HL-60/S4 treated with phorbol 12-myristate 13-acetate at 8.2 ng/mL for 4 days and 3 days (cell line): Measurements from ENCODE around the gene CPZ.

Experiments used
- in situ Hi-C: fragments of 300-500 bp; cut with MboI; formaldehyde crosslinking; loops from 2 replicates; pipeline ENCODE4 v1.15.0; 2022; ENCODE audit warnings: low sequenced_read_pairs

The CPZ gene

DNA sequence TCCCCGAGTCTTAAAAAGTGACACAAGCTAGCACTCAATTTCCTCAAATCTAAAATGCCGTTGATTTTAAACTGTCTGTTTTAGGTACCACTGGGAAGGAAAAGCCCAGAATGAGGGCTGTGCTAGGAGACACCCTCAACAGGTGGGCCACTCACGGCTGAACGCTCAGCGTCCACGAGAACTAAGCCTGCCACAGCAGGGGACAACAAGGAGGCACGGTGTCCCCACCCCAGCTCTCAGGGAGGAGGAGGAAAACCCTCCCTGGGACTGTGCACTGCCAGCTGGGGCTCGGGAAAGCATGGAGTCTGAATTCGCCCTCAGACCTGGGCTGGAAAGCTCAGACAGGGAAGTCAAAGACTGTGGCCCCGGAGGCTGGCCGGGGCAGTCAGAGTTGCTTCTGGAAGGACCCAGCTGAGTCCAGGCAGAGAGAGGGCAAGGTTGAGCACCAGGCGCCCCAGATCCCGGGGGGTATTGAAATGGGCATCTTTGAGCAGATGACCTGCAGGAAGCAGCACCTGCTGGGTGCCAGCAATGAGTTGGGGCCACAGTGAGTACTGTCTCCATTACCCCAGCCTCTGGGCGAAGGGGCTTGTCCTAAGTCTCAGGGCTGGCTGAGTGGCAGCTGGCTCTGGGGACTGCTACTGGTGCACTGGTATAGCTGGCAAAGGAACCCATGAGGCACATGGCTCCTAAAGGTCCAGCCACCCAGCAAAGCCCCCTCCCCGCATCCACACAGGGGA lies 769 bp upstream of the CPZ start:
- in situ Hi-C loops, result loop anchor here (25.0 kb wide), 1 partner anchor 321 kb away; no protein-coding TSS in a partner anchor

DNA sequence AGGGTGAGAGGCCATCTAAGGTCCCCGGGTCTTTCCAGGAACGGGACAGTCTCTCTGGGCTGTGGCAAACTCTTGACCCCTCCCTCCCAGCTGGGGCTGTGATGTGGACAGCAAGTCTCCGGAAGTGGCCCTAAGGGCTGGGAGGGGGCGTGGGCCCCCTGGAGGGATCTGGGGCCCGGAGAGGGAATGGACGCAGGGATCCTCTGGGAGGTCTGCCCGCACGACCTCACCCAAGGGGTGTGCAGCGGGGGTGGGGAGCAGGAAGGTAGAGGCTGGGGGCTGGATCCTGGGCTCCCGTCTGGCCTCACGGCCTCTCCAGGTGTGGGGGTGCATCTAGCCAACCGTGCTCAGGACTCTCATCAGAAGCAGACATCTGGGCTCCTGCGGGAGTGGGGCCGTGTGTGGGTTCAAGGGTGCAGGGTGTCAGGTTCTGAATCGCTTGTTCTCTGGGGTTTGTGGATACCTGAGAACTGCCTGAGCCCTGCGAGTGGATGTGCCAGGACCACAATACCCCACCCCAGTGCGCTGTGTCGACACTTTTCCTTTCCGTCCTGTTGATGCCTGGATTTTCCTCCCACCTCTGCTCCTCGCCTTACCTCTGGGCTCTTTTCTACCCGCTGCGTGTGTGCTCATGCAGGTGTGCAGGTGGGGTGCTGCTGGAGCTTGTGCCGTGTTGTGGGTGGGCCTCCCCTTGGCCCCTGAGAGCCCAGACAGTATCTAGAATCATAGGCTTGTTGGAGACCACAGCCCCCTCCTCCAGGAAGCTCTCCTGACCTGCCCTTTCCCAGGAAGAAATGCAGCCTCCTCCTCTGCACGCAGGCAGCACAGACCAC lies 915 bp downstream of the CPZ start:
- in situ Hi-C loops, result loop anchor here (25.0 kb wide), 1 partner anchor 319 kb away; no protein-coding TSS in a partner anchor

DNA sequence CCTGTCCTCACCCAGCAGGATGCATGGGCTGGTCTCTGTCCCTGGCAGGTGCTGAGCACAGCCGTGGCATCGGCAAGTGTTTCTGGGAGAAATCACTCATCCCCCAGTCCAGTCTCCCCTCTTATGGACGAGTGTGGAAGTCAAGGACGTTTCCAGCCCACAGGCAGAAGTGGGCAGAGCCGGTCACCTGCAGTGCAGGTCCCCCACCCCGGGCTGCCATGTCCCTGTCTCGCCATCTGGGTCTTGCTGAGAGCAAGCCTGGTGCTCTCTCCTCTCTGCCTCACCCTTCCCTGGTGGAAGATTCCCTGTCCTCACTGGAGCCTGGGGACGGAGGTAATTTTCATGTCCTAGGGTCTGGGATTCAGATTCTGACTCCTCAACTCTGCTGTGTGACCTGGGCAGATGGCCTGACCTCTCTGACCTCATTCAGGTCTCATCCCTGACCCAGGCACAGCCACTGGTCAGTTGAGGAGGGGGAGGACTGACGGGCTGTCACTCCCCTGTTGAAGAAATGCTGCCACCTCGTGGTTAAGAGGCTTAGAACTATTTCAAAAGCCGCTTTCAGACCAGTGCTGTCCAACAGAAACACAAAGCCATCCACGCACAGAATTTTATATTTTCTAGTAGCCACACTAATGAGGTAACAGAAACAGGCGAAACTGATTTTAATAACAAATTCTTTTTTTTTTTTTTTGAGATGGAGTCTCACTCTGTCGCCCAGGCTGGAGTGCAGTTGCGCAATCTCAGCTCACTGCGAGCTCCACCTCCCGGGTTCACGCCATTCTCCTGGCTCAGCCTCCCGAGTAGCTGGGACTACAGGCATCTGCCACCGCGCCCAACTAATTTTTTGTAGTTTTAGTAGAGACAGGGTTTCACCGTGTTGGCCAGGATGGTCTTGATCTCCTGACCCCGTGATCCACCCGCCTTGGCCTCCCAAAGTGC lies 1.8 kb downstream of the CPZ start:
- in situ Hi-C loops, result loop anchor here (25.0 kb wide), 1 partner anchor 318 kb away; no protein-coding TSS in a partner anchor

DNA sequence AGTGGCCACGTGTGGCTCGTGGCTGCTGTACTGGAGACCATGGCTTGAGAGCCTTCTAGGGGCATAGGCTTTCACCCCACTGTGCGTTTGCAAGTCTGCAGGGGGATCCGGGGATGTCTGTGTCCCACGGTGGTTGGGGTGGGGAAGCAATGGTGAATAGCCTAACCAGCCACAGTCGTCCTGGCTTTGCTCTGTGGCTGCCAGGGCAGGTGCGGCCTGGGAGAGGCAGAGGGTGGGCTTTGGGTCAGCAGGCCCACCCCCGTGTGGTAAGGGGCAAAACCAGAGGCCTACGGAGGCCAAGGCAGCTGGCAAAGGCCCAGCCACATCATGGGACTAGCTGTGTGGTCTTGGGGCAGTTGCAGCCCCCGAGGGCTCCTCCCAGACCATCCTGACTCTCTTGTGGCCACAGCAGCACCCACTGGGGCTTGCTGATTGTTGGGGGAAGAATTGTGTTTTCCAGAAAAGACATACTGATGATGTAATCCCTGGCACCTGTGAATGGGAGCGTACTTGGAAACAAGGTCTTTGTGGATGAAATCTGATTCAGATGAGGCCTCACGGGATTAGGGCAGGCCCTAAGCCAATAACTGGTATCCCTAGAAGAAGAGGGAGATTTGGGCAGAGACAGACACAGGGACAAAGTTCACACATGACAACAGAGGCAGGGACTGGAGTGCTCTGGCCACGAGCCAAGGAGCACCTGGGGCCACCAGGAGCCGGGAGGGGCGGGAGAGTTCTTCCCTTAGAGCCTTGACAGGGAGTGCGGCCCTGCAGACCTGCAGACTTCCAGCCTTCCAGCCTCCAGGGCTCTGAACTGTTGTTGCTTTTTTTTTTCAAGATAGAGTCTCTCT lies 2.9 kb downstream of the CPZ start:
- in situ Hi-C loops, result loop anchor here (25.0 kb wide), 1 partner anchor 317 kb away; no protein-coding TSS in a partner anchor

DNA sequence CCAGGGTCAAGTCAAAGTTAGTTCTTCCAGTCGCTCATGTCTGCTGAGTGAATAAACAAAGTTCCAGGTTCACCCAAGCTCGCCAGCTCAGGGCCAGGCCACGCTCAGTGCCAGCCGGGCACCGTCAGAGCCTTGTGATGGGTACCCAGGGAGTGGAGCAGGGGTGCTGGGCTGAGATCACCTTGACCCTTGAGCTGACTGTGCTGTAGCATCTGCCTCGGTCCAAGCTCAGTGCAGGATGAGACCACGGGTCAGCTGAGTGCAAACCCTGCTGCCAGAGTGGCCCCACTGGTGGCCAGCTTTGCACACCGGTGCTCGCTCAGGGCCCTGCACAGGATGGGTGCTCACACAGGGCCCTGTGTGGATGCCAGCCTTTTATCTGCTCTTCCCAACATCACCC lies 4.3 kb downstream of the CPZ start:
- in situ Hi-C loops, result loop anchor here (25.0 kb wide), 1 partner anchor 315 kb away; no protein-coding TSS in a partner anchor

DNA sequence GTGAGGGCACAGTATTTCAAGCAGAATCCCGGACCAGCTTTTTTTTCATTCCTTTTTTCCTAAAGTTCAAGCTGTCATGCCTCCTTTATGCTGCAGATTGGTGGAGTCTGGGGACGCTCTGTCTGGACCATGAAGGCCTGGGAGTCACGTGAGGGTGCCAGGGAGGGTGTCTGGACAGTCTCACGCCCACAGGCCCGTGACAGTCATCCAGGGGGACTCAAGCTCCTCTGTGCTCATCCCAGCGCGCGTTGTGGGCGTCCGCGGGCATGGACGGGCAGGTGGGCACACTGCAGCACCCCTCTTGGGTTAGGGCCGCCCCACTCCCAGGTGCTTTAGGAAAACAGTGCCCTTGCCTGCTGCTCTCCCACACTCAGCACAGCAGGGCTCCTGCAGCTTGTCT lies 4.8 kb downstream of the CPZ start:
- in situ Hi-C loops, result loop anchor here (25.0 kb wide), 1 partner anchor 315 kb away; no protein-coding TSS in a partner anchor

DNA sequence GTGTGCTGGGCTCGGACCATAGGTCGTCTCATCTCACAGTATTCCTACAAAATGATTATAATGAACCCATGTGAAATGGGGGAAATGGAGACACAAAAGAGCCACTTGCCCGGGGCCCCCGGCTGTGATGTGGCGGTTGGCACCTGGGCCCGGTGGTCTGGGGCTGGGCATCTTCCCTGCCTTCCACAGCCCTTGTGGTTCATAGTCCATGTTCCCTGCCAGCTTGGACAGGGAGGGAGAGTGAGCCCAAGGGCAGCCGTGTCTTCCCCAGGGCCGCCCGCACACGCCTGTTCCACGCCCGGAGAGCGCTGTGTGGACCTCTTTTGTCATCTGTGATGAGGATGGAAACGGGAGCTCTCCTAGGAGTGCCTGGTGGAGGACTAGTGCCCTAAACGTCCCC lies 5.2 kb downstream of the CPZ start:
- in situ Hi-C loops, result loop anchor here (25.0 kb wide), 1 partner anchor 315 kb away; no protein-coding TSS in a partner anchor

DNA sequence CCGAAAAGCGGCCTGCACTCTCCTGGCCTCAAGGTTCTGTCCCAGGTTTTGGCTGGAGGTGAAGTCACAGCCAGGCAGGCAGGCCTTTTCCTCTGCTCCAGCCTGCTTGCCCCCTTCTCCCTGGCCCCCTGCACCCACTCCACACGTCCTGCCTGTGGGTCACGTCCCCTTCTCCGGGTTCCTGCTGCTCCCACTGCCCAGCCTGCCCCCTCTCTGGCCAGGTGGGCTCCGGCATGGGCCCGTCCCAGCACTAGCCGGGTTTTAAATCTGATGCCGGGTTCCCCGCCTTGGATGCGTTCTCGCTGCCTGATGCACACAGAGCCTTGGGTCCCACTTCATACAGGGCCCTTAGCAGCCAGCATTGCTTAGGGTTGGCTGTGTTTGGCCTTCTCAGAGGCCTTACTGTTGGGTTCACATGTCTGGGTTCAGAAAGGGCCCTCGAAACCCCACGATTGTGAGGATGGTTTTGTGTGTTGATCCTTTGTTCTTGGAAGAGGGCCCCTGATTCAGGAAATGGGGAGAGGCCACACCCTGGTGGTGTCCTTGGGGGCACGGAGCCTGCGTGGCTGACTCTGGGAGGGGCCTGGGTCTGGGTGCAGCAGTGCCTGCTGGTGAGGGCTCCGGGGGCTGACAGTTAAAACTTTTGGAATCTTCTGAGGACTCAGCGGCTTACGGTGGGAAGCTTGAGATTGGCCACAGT lies 6.0 kb downstream of the CPZ start:
- in situ Hi-C loops, result loop anchor here (25.0 kb wide), 1 partner anchor 314 kb away; no protein-coding TSS in a partner anchor

DNA sequence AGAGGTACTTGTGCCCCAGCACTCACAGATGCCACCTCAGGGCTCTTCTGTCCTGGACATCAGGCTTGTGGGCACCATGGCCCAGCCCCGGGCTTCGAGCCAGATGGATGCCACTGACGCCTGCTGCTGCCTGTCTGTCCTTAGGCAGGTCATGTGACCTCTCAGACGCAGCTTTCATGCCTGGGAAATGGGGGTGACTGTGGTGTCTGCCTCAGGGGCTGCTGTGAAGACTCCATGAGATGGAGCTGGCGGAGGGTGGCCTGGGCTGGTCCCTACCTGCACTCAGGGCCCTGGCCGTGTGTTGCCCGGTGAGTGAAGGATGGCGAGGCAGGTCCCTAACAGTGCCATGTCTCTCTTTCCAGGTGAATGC lies 6.5 kb downstream of the CPZ start:
- in situ Hi-C loops, result loop anchor here (25.0 kb wide), 1 partner anchor 313 kb away; no protein-coding TSS in a partner anchor

DNA sequence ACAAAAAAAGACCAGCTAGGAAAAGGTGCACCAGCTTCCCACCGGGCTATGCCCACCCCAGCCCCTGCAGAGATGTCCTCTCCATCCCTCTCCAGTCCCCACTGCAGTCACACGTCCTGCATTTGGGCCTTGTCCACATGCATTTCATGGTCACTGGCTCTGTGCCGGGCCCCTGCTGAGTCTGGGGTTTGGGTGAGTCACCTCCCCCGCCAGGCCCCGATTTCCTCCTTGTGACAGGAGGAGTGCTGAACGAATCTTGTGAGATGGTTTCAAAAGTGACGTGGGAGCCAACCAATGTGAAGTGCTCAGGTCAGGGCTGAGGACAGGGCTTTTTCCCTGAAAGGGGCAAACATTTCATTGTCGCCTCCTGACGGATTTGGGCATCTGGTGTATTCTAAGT lies 7.1 kb downstream of the CPZ start:
- in situ Hi-C loops, result loop anchor here (25.0 kb wide), 1 partner anchor 313 kb away; no protein-coding TSS in a partner anchor

DNA sequence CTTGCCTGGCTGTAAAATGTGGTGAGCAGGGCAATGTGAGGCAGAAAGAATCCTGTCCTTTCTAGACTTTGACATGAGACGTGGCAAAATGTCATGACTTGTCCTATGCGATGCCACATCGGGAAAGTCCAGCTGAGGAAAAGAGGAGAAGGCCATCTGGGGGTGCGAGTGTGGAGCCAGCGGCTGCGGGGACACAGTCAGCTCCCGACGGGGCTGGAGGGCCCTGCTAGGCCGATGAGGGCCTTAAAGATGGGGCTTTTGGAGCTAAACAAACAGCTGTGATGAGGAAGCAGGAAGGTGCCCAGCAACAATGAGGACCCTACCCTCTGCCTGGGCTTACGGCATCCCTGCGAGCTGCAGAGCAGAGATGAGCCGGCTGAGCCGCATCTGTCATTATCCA lies 7.7 kb downstream of the CPZ start:
- in situ Hi-C loops, result no loop called here

DNA sequence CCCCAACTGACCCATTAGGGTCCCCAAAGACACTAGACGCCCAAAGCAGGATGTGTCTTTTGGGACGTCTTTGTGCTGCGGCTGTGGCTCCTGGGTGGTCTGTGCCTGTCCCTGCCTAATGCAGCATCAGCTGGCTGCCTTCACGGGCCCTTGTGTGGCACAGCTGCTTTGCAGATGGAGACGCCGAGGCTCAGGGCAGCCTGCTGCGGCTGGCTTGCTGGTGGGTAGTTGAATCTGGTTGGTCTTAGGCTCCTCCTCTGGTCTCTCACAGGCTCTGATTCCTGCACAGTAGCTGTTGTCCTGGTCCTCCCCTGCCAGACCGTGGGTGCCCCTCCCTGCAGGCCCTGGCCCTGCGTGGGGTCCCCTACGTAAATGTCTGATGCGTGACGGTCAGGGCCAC lies 8.1 kb downstream of the CPZ start:
- in situ Hi-C loops, result no loop called here

DNA sequence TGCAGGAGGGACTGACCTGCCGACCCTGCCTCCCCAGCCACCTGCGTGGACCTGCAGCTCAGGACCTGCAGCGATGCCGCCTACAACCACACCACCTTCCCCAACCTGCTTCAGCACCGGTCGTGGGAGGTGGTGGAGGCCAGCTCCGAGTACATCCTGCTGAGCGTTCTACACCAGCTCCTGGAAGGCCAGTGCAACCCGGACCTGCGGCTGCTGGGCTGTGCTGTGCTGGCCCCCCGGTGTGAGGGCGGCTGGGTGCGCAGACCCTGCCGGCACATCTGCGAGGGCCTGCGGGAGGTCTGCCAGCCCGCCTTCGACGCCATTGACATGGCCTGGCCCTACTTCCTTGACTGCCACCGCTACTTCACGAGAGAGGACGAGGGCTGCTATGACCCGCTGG lies 8.5 kb downstream of the CPZ start:
- in situ Hi-C loops, result no loop called here

DNA sequence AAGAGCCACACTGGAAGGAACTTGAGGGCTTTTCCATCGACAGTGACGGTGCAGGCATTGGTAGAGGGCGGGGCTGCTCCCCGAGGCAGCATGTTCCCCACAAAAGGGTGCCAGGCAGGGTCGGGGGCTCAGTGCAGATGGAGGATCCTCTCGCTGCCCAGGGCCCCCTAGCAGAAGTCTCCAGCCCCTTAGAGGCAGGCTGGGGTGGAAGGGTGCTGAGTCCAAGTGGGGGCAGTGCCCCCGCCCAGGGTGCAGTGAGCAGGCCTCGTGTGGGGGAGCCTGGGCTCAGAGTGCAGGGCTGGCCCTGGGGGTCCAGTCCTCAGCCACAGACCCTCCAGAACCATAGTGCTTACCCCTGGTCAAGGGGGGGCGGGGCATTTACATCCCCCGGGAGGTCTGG lies 9.0 kb downstream of the CPZ start:
- in situ Hi-C loops, result no loop called here

DNA sequence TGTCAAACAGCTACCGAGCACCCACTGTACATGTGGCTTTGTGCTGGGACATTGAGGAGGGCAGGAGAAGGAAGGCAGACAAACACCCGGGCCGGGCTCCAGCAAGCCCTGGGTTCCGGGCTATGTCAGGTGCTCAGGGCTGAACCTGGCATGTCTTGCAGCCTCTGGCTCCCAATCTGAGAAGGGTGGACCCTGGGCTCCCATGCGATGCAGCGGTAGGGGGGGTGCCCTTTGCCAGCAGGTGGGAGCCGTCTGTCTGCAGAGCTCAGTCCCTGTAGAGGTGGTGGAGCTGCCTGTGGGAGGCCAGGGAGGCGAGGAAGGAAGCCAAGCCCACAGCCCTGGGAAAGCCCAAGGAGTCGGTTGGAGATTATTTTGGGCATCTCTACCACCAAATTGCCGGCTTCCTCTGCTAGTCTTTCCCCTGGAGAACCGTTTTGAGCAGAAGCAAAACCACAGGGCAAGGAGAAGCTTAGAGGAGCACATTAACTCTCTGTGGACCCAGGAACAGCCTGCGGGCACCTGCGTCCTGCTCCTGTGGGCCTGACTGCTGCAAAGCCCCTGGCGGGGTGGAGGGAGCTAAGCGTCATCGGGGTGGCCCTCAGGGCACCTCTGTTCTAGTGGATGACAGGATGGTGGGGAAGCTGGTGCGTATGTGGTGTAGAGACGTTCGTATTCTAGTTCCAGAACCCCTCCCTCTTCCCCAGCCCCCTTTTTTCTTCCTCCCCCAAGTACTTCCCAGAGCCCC lies 10.3 kb downstream of the CPZ start:
- in situ Hi-C loops, result no loop called here

DNA sequence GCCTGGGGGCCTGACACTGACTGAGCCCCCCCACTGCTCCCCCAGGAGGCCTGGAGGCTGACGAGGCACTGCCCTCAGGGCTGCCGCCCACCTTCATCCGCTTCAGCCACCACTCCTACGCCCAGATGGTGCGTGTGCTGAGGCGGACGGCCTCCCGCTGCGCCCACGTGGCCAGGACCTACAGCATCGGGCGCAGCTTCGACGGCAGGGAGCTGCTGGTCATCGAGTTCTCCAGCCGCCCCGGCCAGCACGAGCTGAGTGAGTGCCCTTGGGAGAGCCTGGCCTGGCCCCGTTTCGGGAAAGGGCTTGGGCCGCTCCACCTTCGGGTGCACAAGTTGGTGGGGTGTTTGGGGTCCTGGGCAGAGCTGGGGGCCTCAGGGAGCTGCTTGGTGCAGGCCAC lies 11.4 kb downstream of the CPZ start:
- in situ Hi-C loops, result no loop called here

DNA sequence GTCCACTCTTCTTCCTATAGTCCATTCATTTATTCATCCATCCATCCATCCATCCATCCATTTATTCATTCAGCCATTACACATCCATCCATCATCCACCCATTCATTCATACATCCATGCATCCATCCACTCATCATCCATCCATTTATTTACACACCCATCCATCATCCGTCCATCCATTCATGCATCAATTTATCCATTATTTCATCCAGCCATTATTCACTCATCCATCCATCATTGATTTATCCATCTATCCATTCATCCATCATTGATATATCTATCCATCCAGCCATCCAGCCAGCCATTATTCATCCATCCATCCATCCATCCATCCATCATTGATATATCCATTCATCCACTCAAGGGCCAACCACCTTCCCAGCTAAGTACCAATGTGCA lies 12.7 kb downstream of the CPZ start:
- in situ Hi-C loops, result no loop called here

DNA sequence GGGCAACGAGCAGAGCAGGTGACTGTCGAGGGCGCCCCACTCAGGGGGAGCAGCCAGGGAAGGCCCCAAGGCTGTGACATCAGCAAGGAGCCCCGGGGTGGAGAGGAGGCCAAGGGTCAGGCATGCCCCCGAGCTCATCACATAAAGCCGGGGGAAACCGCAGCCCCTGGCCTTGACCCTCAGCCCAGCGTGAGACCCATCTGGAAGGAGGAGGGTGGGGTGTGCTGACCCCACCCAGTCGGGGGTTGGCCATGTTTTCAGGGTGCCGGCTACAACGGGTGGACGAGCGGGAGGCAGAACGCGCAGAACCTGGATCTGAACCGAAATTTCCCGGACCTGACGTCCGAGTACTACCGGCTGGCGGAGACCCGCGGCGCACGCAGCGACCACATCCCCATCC lies 13.9 kb downstream of the CPZ start:
- in situ Hi-C loops, result no loop called here
